Transverse colon (tissue), 4 donors: Measurements from ENCODE around the gene ST6GAL1.
"Not testable (repeated sequence)": the region's sequence is repeated elsewhere in the genome, so short reads cannot be mapped to it uniquely, and the experiment has no call there.

Experiments
- POLR2A ChIP-seq: fragments of 450-650 bp; IDR thresholded peaks from one replicate; pipeline ENCODE4 v1.6.1; 2016; ENCODE audit warnings: antibody characterized with exemption, mild to moderate bottlenecking, moderate library complexity
- POLR2AphosphoS5 ChIP-seq, 3 donors: sonication (generic); formaldehyde crosslinking; IDR thresholded peaks; one replicate each; pipeline ENCODE4 v1.6.1; 2016; ENCODE audit warnings: antibody characterized with exemption in 3 of 3
- TF ChIP-seq, protein P1 (sequence below), 5 experiments: fragments of 200-600 bp in 3 of 5; fragments of 450-650 bp in 2 of 5; sonication (generic) in 3 of 5; IDR thresholded peaks; 1 replicate in 2 of 5; 2 replicates in 3 of 5; pipeline ENCODE4 v1.5.1; 2016 to 2017; ENCODE audit warnings: antibody characterized with exemption in 5 of 5, inconsistent platforms in 3 of 5, mild to moderate bottlenecking in 2 of 5, moderate library complexity in 1 of 5

- not testable (repeated sequence) for TF ChIP-seq POLR2A; POLR2AphosphoS5 (IDR thresholded peaks at IDR 0.05)
- TF ChIP-seq, protein P1, sequence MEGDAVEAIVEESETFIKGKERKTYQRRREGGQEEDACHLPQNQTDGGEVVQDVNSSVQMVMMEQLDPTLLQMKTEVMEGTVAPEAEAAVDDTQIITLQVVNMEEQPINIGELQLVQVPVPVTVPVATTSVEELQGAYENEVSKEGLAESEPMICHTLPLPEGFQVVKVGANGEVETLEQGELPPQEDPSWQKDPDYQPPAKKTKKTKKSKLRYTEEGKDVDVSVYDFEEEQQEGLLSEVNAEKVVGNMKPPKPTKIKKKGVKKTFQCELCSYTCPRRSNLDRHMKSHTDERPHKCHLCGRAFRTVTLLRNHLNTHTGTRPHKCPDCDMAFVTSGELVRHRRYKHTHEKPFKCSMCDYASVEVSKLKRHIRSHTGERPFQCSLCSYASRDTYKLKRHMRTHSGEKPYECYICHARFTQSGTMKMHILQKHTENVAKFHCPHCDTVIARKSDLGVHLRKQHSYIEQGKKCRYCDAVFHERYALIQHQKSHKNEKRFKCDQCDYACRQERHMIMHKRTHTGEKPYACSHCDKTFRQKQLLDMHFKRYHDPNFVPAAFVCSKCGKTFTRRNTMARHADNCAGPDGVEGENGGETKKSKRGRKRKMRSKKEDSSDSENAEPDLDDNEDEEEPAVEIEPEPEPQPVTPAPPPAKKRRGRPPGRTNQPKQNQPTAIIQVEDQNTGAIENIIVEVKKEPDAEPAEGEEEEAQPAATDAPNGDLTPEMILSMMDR (IDR thresholded peaks at IDR 0.05) = not testable (repeated sequence)
Observed at GRCh38 chr3:186903676-186904075, 26.6 kb upstream of the ST6GAL1 start.
